Lower leg skin (tissue), 4 donors: ENCODE data around the gene APBA3. TPM values are rescaled to one million over a fixed set of nuclear protein-coding genes. Genes with fewer than 3 reads are reported as not detected.

Source experiments
- DNase-seq, 2 donors: peaks; one replicate each; pipeline ENCODE4 v3.0.0-alpha.2; 2019; ENCODE audit warnings: low spot score in 2 of 2
- H3K4me3 ChIP-seq: fragments of 200-600 bp; sonication (generic); 2 replicates; pipeline ENCODE4 v1.5.1; 2017; ENCODE audit warnings: mild to moderate bottlenecking, low read depth; ENCODE audit not compliant: poor library complexity, severe bottlenecking
- POLR2A ChIP-seq, 2 donors: fragments of 450-650 bp; IDR thresholded peaks; one replicate each; pipeline ENCODE4 v1.6.1; 2016 to 2017; ENCODE audit warnings: antibody characterized with exemption in 2 of 2, mild to moderate bottlenecking in 1 of 2, moderate library complexity in 1 of 2
- WGBS, 2 donors: methylation state at CpG; one replicate each; pipeline ENCODE4 v1.1.5; 2018; 5-methylcytosine and 5-hydroxymethylcytosine counted together
- intact Hi-C: fragments of 100-400 bp; cut with DNase I; formaldehyde crosslinking; loops from one replicate; pipeline ENCODE4 v1.15.0; 2023; ENCODE audit warnings: low total_unique reads
- total RNA-seq, 4 donors: library from RNA; depleted of rRNA; stranded (reverse); fragments of >200 nt; gene quantifications; one replicate each; pipeline ENCODE4 v1.1.0, GENCODE V29; 2016
- TF ChIP-seq, protein P1 (sequence below), 3 donors: fragments of 450-650 bp; IDR thresholded peaks; one replicate each; pipeline ENCODE4 v1.5.1; 2016; ENCODE audit warnings: antibody characterized with exemption in 3 of 3, mild to moderate bottlenecking in 3 of 3, moderate library complexity in 2 of 3

APBA3 gene
- total RNA-seq, 4 donors from 2014 or later = 21.8 to 34.6 (median 31.8) TPM

DNA sequence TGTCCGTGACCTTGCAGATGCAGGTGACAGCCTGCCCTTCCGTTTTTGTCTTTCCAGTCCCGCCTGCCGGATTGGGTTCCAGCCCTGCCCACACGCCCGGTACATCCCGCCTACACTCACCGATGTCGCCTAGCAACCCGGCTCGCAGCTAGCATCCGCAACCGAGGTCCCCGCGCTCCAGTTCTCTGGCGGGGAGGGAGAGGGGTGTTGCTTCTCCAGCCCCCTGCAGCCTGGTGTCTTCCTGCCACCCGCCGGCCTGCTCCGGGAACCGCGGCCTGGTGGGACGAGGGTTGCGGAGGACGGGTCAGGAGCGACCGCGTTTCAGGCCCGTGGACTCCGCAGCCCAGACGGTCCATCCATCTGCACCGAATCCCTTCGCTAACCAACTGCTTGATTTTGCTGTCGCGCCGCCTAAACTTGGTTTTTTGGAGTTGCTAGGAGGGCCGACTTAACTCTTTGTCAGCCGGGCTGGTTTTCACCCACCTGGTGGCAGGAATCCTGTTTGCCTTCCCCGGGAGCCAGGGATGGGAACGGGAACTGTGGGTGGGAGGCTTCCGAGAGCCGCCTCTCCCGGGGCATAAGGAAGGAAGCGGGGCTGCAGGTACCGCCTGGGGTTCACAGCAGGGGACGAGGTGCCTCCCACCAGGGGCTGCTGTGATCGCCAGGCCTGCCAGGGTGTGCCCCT lies 40.1 kb upstream of the APBA3 start:
- H3K4me3 ChIP-seq = no peak overlapping the region
- intact Hi-C loops = no loop called here
- peak; percentile 20 to 90 for DNase-seq
- 4 to 6% methylated on average over 23 to 45 of the region's 46 CpGs for WGBS, 2 donors
- TF ChIP-seq, protein P1, sequence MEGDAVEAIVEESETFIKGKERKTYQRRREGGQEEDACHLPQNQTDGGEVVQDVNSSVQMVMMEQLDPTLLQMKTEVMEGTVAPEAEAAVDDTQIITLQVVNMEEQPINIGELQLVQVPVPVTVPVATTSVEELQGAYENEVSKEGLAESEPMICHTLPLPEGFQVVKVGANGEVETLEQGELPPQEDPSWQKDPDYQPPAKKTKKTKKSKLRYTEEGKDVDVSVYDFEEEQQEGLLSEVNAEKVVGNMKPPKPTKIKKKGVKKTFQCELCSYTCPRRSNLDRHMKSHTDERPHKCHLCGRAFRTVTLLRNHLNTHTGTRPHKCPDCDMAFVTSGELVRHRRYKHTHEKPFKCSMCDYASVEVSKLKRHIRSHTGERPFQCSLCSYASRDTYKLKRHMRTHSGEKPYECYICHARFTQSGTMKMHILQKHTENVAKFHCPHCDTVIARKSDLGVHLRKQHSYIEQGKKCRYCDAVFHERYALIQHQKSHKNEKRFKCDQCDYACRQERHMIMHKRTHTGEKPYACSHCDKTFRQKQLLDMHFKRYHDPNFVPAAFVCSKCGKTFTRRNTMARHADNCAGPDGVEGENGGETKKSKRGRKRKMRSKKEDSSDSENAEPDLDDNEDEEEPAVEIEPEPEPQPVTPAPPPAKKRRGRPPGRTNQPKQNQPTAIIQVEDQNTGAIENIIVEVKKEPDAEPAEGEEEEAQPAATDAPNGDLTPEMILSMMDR (IDR thresholded peaks at IDR 0.05) = no peak

DNA sequence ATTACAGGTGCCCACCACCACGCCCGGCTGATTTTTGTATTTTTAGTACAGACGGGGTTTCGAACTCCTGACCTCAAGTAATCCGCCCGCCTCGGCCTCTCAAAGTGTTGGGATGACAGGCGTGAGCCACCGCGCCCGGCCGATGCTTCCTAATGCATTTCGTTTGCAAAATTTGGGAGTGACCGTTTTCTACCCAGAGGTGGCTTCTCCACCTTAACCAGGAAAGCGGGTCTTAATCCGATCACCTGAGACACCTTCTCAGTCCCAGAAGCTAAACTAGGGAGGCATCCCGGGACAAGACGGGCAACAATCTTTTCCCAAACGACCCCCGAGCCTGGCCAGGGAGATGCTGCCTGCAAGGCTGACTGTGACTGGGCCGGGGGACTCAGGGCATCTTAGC lies 39.5 kb upstream of the APBA3 start:
- H3K4me3 ChIP-seq = no peak overlapping the region
- TF ChIP-seq, protein P1 (IDR thresholded peaks at IDR 0.05) = no peak
- no peak for TF ChIP-seq POLR2A (IDR thresholded peaks at IDR 0.05)
- no peak for DNase-seq
- intact Hi-C loops = no loop called here
- 32 to 39% methylated on average over 21 of the region's 21 CpGs for whole genome bisulfite sequencing, 2 donors

DNA sequence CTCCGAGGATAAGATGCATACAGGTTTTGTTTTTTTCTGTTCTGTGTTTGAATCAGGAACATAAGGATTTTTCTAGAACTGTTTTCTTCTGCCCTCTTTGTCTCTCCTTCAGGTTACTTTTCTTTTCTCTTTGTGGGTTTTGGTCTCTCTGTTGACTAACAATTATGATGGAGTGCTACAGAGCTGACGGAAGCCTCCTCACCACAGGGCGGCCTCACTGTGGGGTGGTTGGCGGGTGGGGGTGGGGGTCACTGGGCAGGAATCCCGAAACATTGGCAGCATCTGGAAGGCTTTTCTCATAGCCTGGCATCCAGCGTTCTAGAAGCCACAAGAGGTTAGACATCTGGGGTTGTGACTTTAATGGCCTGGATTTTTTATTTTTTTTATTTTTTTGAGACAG lies 36.6 kb upstream of the APBA3 start:
- TF ChIP-seq POLR2A (IDR thresholded peaks at IDR 0.05) = no peak
- TF ChIP-seq, protein P1 (IDR thresholded peaks at IDR 0.05) = no peak
- intact Hi-C loops = no loop called here
- no peak for DNase-seq
- WGBS, 2 donors = 50 to 57% methylated on average over 6 of the region's 6 CpGs
- no peak overlapping the region for H3K4me3 ChIP-seq

- 93 to 98% methylated on average over 2 of the region's 2 CpGs for whole genome bisulfite sequencing, 2 donors
- no peak overlapping the region for H3K4me3 ChIP-seq
- intact Hi-C loops = no loop called here
- TF ChIP-seq, protein P1 (IDR thresholded peaks at IDR 0.05) = no peak
- TF ChIP-seq POLR2A (IDR thresholded peaks at IDR 0.05) = no peak
- no peak for DNase-seq
Observed at GRCh38 chr19:3796358-3796757, 34.9 kb upstream of the APBA3 start.

GRCh38 chr19:3793799-3794198 lies 32.3 kb upstream of the APBA3 start:
- TF ChIP-seq POLR2A (IDR thresholded peaks at IDR 0.05) = no peak
- TF ChIP-seq, protein P1 (IDR thresholded peaks at IDR 0.05) = no peak
- DNase-seq = no peak
- 92 to 98% methylated on average over 3 of the region's 3 CpGs for WGBS, 2 donors
- intact Hi-C loops = no loop called here
- no peak overlapping the region for H3K4me3 ChIP-seq

DNA sequence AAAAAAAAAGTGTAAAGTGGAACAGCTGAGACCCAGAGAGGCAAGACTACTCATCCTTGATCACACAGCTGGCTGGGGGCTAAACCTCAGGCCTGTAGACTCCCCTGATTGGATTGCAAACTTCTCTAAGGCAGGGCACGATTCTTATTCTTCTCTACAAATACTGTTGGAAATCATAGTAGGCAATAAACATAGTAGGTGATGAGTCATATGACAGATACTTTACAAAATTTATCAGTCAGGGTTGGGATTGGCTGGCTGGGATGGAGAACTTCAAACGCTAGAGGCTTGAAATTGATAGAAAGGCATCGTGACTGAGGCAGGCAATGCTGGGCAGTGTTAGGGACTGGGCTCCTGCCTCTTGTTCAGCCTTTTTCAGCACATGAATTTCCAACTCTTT lies 30.6 kb upstream of the APBA3 start:
- TF ChIP-seq, protein P1 (IDR thresholded peaks at IDR 0.05) = no peak
- intact Hi-C loops = no loop called here
- 58 to 71% methylated on average over 3 of the region's 3 CpGs for WGBS, 2 donors
- no peak for DNase-seq
- no peak overlapping the region for H3K4me3 ChIP-seq
